OCI-LY3 (cell line): ENCODE data around the gene AATF.
"Not testable (repeated sequence)": the region's sequence is repeated elsewhere in the genome, so short reads cannot be mapped to it uniquely, and the experiment has no call there.

Source experiments
- H2AFZ ChIP-seq: fragments of 200-600, 300-600 bp; shearing (Covaris generic); 2 replicates; pipeline ENCODE4 v1.6.0; 2014; ENCODE audit warnings: antibody characterized with exemption, low read depth, low read length
- H3K27ac ChIP-seq: fragments of 200-600, 300-600 bp; sonication (generic); 2 replicates; pipeline ENCODE4 v1.5.1; 2014; ENCODE audit warnings: mild to moderate bottlenecking, low read length, moderate library complexity, mixed read lengths
- H3K27me3 ChIP-seq: fragments of 200-600, 300-600 bp; sonication (generic); 2 replicates; pipeline ENCODE4 v1.6.1; 2014; ENCODE audit warnings: low read depth, low read length, mixed read lengths
- H3K36me3 ChIP-seq: fragments of 200-600, 300-600 bp; sonication (generic); replicated peaks from 2 replicates; pipeline ENCODE3; 2014; ENCODE audit warnings: low read depth, low read length, mixed read lengths
- H3K4me1 ChIP-seq: fragments of 300-600, 200-600 bp; sonication (generic); 2 replicates; pipeline ENCODE4 v1.6.1; 2014; ENCODE audit warnings: low read length, mixed read lengths
- H3K4me2 ChIP-seq: fragments of 200-600, 300-600 bp; sonication (generic); 2 replicates; pipeline ENCODE4 v1.6.1; 2014; ENCODE audit warnings: low read length, mixed read lengths
- H3K4me3 ChIP-seq: fragments of 300-600, 200-600 bp; sonication (generic); 2 replicates; pipeline ENCODE4 v1.5.1; 2014; ENCODE audit warnings: antibody characterized with exemption, mild to moderate bottlenecking, low read length, moderate library complexity
- H3K79me2 ChIP-seq: fragments of 300-600, 200-600 bp; shearing (Covaris generic); 2 replicates; pipeline ENCODE4 v1.6.1; 2014; ENCODE audit warnings: mild to moderate bottlenecking, low read length, mixed read lengths
- H3K9ac ChIP-seq: fragments of 300-600, 200-600 bp; shearing (Covaris generic); 2 replicates; pipeline ENCODE4 v1.6.0; 2014; ENCODE audit warnings: mild to moderate bottlenecking, low read length, moderate library complexity
- H3K9me3 ChIP-seq: fragments of 200-600, 300-600 bp; shearing (Covaris generic); 2 replicates; pipeline ENCODE4 v1.6.1; 2014; ENCODE audit warnings: low read length, mixed read lengths; ENCODE audit not compliant: insufficient read depth
- H4K20me1 ChIP-seq: fragments of 200-600, 300-600 bp; sonication (generic); 2 replicates; pipeline ENCODE4 v1.6.1; 2016; ENCODE audit warnings: low read length, mixed read lengths; ENCODE audit not compliant: insufficient read depth
- CTCF ChIP-seq: fragments of 200-600, 300-600 bp; sonication (generic); IDR thresholded peaks from 2 replicates; pipeline ENCODE4 v1.5.1; 2014; ENCODE audit warnings: antibody characterized with exemption, low read length, low read depth
- EZH2phosphoT487 ChIP-seq: fragments of 200-600 bp; shearing (Covaris generic); IDR thresholded peaks from 2 replicates; pipeline ENCODE4 v1.6.1; 2018; ENCODE audit warnings: antibody characterized with exemption, mixed run types, low read depth

Gene AATF

GRCh38 chr17:37068266-37068665 is 119.5 kb downstream of the AATF start:
- Histone ChIP-seq H3K4me1 (no peaks in the 10 kb centered on the region), H4K20me1 (no peaks in the 10 kb centered on the region), H3K36me3 (no peaks in the 10 kb centered on the region), H3K9ac (no peak overlapping the region), H2AFZ (no peak overlapping the region), H3K9me3 (no peaks in the 10 kb centered on the region), H3K27ac (no peak overlapping the region), H3K27me3 (no peaks in the 10 kb centered on the region), H3K79me2 (no peaks in the 10 kb centered on the region), H3K4me3 (no peak overlapping the region), H3K4me2 (no peak overlapping the region)
- TF ChIP-seq CTCF (no peak), EZH2phosphoT487 (no peak)

- no peak overlapping the region for H3K9ac ChIP-seq
- H3K79me2 ChIP-seq = no peaks in the 10 kb centered on the region
These were observed 120.3 kb downstream of the AATF start for GRCh38 chr17:37069087-37069486.

GRCh38 chr17:37073464-37073863 is 124.7 kb downstream of the AATF start:
- not testable (repeated sequence) for H3K9me3 ChIP-seq, H3K9ac ChIP-seq, H3K27me3 ChIP-seq, H3K27ac ChIP-seq, H3K36me3 ChIP-seq, H3K4me2 ChIP-seq, H3K4me3 ChIP-seq, H3K79me2 ChIP-seq, H4K20me1 ChIP-seq, H2AFZ ChIP-seq, H3K4me1 ChIP-seq

More at GRCh38 chr17:37069087-37069486, 120.3 kb downstream of the AATF start:
- Histone ChIP-seq H3K4me1 (no peaks in the 10 kb centered on the region), H4K20me1 (no peaks in the 10 kb centered on the region), H3K27me3 (no peaks in the 10 kb centered on the region), H3K4me3 (no peak overlapping the region), H3K9me3 (no peaks in the 10 kb centered on the region), H3K36me3 (no peaks in the 10 kb centered on the region), H2AFZ (no peak overlapping the region), H3K27ac (no peak overlapping the region), H3K4me2 (no peak overlapping the region)
- TF ChIP-seq CTCF (no peak), EZH2phosphoT487 (no peak)

GRCh38 chr17:37079065-37079708 is 130.4 kb downstream of the AATF start:
- Histone ChIP-seq H3K27ac (no peak overlapping the region), H3K9me3 (no peaks in the 10 kb centered on the region), H3K27me3 (no peaks in the 10 kb centered on the region), H3K9ac (no peak overlapping the region), H3K36me3 (peaks cover 5% of the 10 kb centered on the region), H4K20me1 (no peaks in the 10 kb centered on the region), H3K4me3 (no peak overlapping the region), H2AFZ (no peak overlapping the region), H3K79me2 (no peaks in the 10 kb centered on the region), H3K4me1 (no peaks in the 10 kb centered on the region), H3K4me2 (no peak overlapping the region)
- no peak for TF ChIP-seq EZH2phosphoT487
- TF ChIP-seq CTCF = no peak
